B cell (primary cell): ENCODE results near the gene GALK1. TPM values are rescaled to one million over a fixed set of nuclear protein-coding genes. Genes with fewer than 3 reads are reported as not detected.
A peak's percentile ranks its signal among the peaks of the same experiment; 100 is the strongest.

Experiments
- ATAC-seq: fragments of 200-7000 bp; cut with Tn5 transposase; one replicate; pipeline ENCODE4 v1.10.0; 2021; ENCODE audit warnings: low read depth, mild to moderate bottlenecking, moderate number of reproducible peaks, moderate library complexity
- CTCF ChIA-PET: fragments of 350-600 bp; sonication (Branson Sonifier 250); formaldehyde crosslinking; loops from one replicate; lab custom pipeline; 2021; ENCODE audit warnings: antibody characterized with exemption, inconsistent platforms; lab: Charles Lee
- POLR2A ChIA-PET: fragments of 350-600 bp; sonication (Branson Sonifier 250); formaldehyde crosslinking; loops from one replicate; lab custom pipeline; 2021; ENCODE audit warnings: antibody characterized with exemption; lab: Charles Lee
- DNase-seq: peaks from one replicate; pipeline ENCODE4 v3.0.0; 2013
- H2AFZ ChIP-seq: 2 replicates; pipeline ENCODE4 v1.6.1; 2012; ENCODE audit warnings: mild to moderate bottlenecking, low read depth, low read length; ENCODE audit not compliant: insufficient read depth, poor library complexity, severe bottlenecking
- H3K27ac ChIP-seq, 2 donors: 1 replicate in 1 of 2; 2 replicates in 1 of 2; pipeline ENCODE4 v1.5.1; 2012 to 2013; ENCODE audit warnings: low read length in 2 of 2, mild to moderate bottlenecking in 2 of 2, moderate library complexity in 1 of 2
- H3K27me3 ChIP-seq, 4 experiments: fragments of 200-600 bp in 1 of 4; sonication (generic) in 1 of 4; replicated peaks in 1 of 4; 1 replicate in 2 of 4; 2 replicates in 2 of 4; pipeline versions ENCODE4 v1.6.1 to v1.7.0; 2013 to 2016; ENCODE audit warnings: low read length in 3 of 4, mild to moderate bottlenecking in 2 of 4, mixed read lengths in 1 of 4, moderate library complexity in 1 of 4; ENCODE audit not compliant: insufficient read depth in 4 of 4, control insufficient read depth in 3 of 4; ENCODE audit errors: control extremely low read depth in 1 of 4
- H3K36me3 ChIP-seq, 2 experiments: replicated peaks in 1 of 2; 1 replicate in 1 of 2; 2 replicates in 1 of 2; pipeline versions ENCODE4 v1.6.1 to v1.7.1; 2013; ENCODE audit warnings: low read length in 1 of 2; ENCODE audit not compliant: insufficient read depth in 2 of 2, control insufficient read depth in 1 of 2; ENCODE audit errors: control extremely low read depth in 1 of 2, extremely low read depth in 1 of 2
- H3K4me1 ChIP-seq, 2 donors: fragments of 200-600 bp in 1 of 2; sonication (generic) in 1 of 2; 1 replicate in 1 of 2; 2 replicates in 1 of 2; pipeline versions ENCODE4 v1.5.1 to v1.6.1; 2013 to 2017; ENCODE audit warnings: low read length in 2 of 2; ENCODE audit not compliant: control insufficient read depth in 2 of 2, insufficient read depth in 2 of 2
- H3K4me2 ChIP-seq: replicated peaks from 2 replicates; pipeline ENCODE3; 2012; ENCODE audit warnings: mild to moderate bottlenecking, low read depth, low read length; ENCODE audit not compliant: poor library complexity, severe bottlenecking
- H3K4me3 ChIP-seq, 5 experiments: fragments of 200-600 bp in 1 of 5; sonication (generic) in 1 of 5; 1 replicate in 3 of 5; 2 replicates in 2 of 5; pipeline versions ENCODE4 v1.5.1 to v1.7.0; 2011 to 2016; ENCODE audit warnings: low read length in 4 of 5, mild to moderate bottlenecking in 4 of 5, low read depth in 2 of 5, control low read depth in 1 of 5, moderate library complexity in 1 of 5; ENCODE audit not compliant: insufficient read depth in 1 of 5; ENCODE audit errors: control extremely low read depth in 1 of 5, extremely low read depth in 1 of 5
- H3K79me2 ChIP-seq: fragments of 200-600 bp; sonication (generic); one replicate; pipeline ENCODE4 v1.6.0; 2016; ENCODE audit warnings: low read length; ENCODE audit not compliant: control insufficient read depth, insufficient read depth
- H3K9ac ChIP-seq: fragments of 200-600 bp; sonication (generic); 2 replicates; pipeline ENCODE4 v1.6.1; 2017; ENCODE audit warnings: mild to moderate bottlenecking, low read length, moderate library complexity
- H3K9me3 ChIP-seq, 3 donors: one replicate each; pipeline versions ENCODE4 v1.6.1 to v1.7.1; 2013; ENCODE audit warnings: low read length in 2 of 3; ENCODE audit not compliant: control insufficient read depth in 2 of 3, insufficient read depth in 1 of 3; ENCODE audit errors: control extremely low read depth in 1 of 3
- H4K20me1 ChIP-seq: 2 replicates; pipeline ENCODE4 v1.6.0; 2012; ENCODE audit warnings: mild to moderate bottlenecking, low read length; ENCODE audit not compliant: insufficient read depth, control insufficient read depth, poor library complexity, severe bottlenecking
- H3K27ac Mint-ChIP-seq: one replicate; pipeline ENCODE4 v1.8.0; 2021; ENCODE audit warnings: mixed read lengths
- H3K27me3 Mint-ChIP-seq: one replicate; pipeline ENCODE4 v1.8.0; 2021; ENCODE audit warnings: mixed read lengths
- H3K4me1 Mint-ChIP-seq: one replicate; pipeline ENCODE4 v1.8.0; 2021; ENCODE audit warnings: mixed read lengths
- H3K4me3 Mint-ChIP-seq: one replicate; pipeline ENCODE4 v1.8.0; 2021; ENCODE audit warnings: mixed read lengths
- H3K9me3 Mint-ChIP-seq: one replicate; pipeline ENCODE4 v1.8.0; 2022; ENCODE audit warnings: mixed read lengths; ENCODE audit not compliant: insufficient read depth
- CTCF ChIP-seq: fragments of 200-600 bp; IDR thresholded peaks from one replicate; pipeline ENCODE4 v1.8.0; 2022; ENCODE audit warnings: antibody characterized with exemption, mild to moderate bottlenecking
- EZH2 ChIP-seq: IDR thresholded peaks from 2 replicates; pipeline ENCODE4 v1.6.1; 2012; ENCODE audit warnings: borderline replicate concordance, low read depth, mild to moderate bottlenecking, moderate library complexity, low read length; ENCODE audit not compliant: insufficient read depth, poor library complexity, severe bottlenecking
- WGBS: methylation state at CpG from one replicate; pipeline ENCODE4 v1.1.5; 2013; ENCODE audit warnings: missing lambda C conversion rate; ENCODE audit not compliant: insufficient coverage; 5-methylcytosine and 5-hydroxymethylcytosine counted together
- intact Hi-C: fragments of 100-400 bp; cut with micrococcal nuclease; formaldehyde crosslinking; loops from one replicate; pipeline ENCODE4 v1.10.0; 2022
- polyA plus RNA-seq: library from polyadenylated mRNA; depleted of rRNA; stranded (reverse); fragments of >200 nt; gene quantifications from 2 replicates; pipeline ENCODE4 v1.2.3, GENCODE V29; 2012
- total RNA-seq, 2 donors: library from RNA; stranded (reverse); fragments of 120-200 nt in 1 of 2; gene quantifications; 1 replicate in 1 of 2; 2 replicates in 1 of 2; pipeline versions ENCODE4 v1.2.3 to v1.2.4, GENCODE V29; 2013 to 2022

GALK1 gene
- total and polyA plus RNA-seq, 2 donors (not counting 1 experiment from before 2014, with no cell fraction given): 29.8 to 37.4 TPM

GRCh38 chr17:75771334-75772281, 6.6 kb upstream of the GALK1 start:
- no peak overlapping the region for H3K4me3 Mint-ChIP-seq
- peak overlapping the region; percentile 41 for H3K27ac Mint-ChIP-seq
- 95% methylated on average over 14 of the region's 17 CpGs for WGBS
- Histone ChIP-seq H3K4me1 (peaks cover 2 to 15% of the 10 kb centered on the region in 2 donors), H3K36me3 (peaks cover 0 to 19% of the 10 kb centered on the region in 2 experiments), H4K20me1 (peaks cover 14% of the 10 kb centered on the region), H3K4me2 (no peak overlapping the region), H3K27me3 (no peaks in the 10 kb centered on the region), H3K9me3 (no peaks in the 10 kb centered on the region), H3K27ac (no peak overlapping the region), H3K4me3 (no peak overlapping the region), H2AFZ (no peak overlapping the region), H3K79me2 (peaks cover under 1% of the 10 kb centered on the region), H3K9ac (no peak overlapping the region)
- no peaks in the 10 kb centered on the region for H3K9me3 Mint-ChIP-seq
- peak; percentile 14 for DNase-seq
- TF ChIP-seq EZH2 (no peak), CTCF (no peak)
- H3K27me3 Mint-ChIP-seq: no peaks in the 10 kb centered on the region
- peaks cover 16% of the 10 kb centered on the region for H3K4me1 Mint-ChIP-seq
- CTCF ChIA-PET: interaction anchor here (2.3 kb wide), 1 partner anchor 12 kb away, joined by 6 read pairs; the partner anchor contains the start of gene UNK
- ATAC-seq: no peak
- POLR2A ChIA-PET: interaction anchor here (0.5 to 1.2 kb wide), 4 partner anchors 13 to 107 kb away, joined by 3 to 5 read pairs (median 4); partner anchors contain the start of genes TRIM47 and UNK
- intact Hi-C loops: no loop called here
